HepG2 (cell line): Measurements from ENCODE around the gene ELP1. TPM values are rescaled to one million over a fixed set of nuclear protein-coding genes. Genes with fewer than 3 reads are reported as not detected.

Source experiments
- ARID5B ChIP-seq: IDR thresholded peaks from 2 replicates; pipeline ENCODE4 v1.4.0; 2020; ENCODE audit warnings: mild to moderate bottlenecking, missing genetic modification reagents
- HMGXB4 ChIP-seq, 2 experiments: sonication (generic) in 1 of 2; formaldehyde crosslinking in 1 of 2; IDR thresholded peaks; 2 replicates each; pipeline versions ENCODE4 v1.4.0 to v1.6.1; 2018 to 2020; ENCODE audit warnings: missing genetic modification reagents in 2 of 2, borderline replicate concordance in 1 of 2, low read depth in 1 of 2, mild to moderate bottlenecking in 1 of 2, missing biosample characterization in 1 of 2
- MTA3 ChIP-seq: sonication (generic); formaldehyde crosslinking; IDR thresholded peaks from 2 replicates; pipeline ENCODE4 v1.4.0; 2020; ENCODE audit warnings: missing genetic modification reagents
- SIX1 ChIP-seq: sonication (generic); formaldehyde crosslinking; IDR thresholded peaks from 2 replicates; pipeline ENCODE4 v1.4.0; 2020; ENCODE audit warnings: missing genetic modification reagents, borderline replicate concordance
- SOX6 ChIP-seq, 2 experiments: fragments of 450-650 bp in 1 of 2; sonication (generic) in 1 of 2; formaldehyde crosslinking in 1 of 2; IDR thresholded peaks; 2 replicates each; pipeline versions ENCODE4 v1.4.0 to v1.6.1; 2017 to 2020; ENCODE audit warnings: antibody characterized with exemption in 1 of 2, mild to moderate bottlenecking in 1 of 2, missing genetic modification reagents in 1 of 2
- THAP11 ChIP-seq: IDR thresholded peaks from 2 replicates; pipeline ENCODE4 v1.6.1; 2016; ENCODE audit warnings: missing biosample characterization, missing genetic modification reagents
- ZNF317 ChIP-seq: sonication (generic); formaldehyde crosslinking; IDR thresholded peaks from 2 replicates; pipeline ENCODE4 v1.5.0; 2020; ENCODE audit warnings: mild to moderate bottlenecking, missing genetic modification reagents
- ZNF724P ChIP-seq: sonication (generic); formaldehyde crosslinking; IDR thresholded peaks from 2 replicates; pipeline ENCODE4 v1.8.0; 2022; ENCODE audit warnings: missing genetic modification reagents, borderline replicate concordance
- ZNF782 ChIP-seq: sonication (generic); formaldehyde crosslinking; IDR thresholded peaks from 2 replicates; pipeline ENCODE4 v1.4.0; 2020; ENCODE audit warnings: missing genetic modification reagents, mild to moderate bottlenecking, borderline replicate concordance
- ZNF883 ChIP-seq: sonication (generic); formaldehyde crosslinking; IDR thresholded peaks from 2 replicates; pipeline ENCODE4 v1.5.1; 2020; ENCODE audit warnings: mild to moderate bottlenecking, missing genetic modification reagents; ENCODE audit errors: not compliant biosample characterization
- polyA plus RNA-seq, 8 experiments: library from polyadenylated mRNA; depleted of rRNA in 3 of 8; stranded (reverse) in 7 of 8; unstranded in 1 of 8; fragments of >200 nt; fragmentation: Illumina TruSeq in 4 of 8; extraction: Trizol in 4 of 8; gene quantifications; 2 replicates each; pipeline versions ENCODE4 v1.2.1 to v1.2.3, GENCODE V29; 2011 to 2016; ENCODE audit warnings: low read depth in 4 of 8, missing spikeins in 1 of 8, mixed read lengths in 1 of 8; ENCODE audit not compliant: insufficient read depth in 1 of 8
- total RNA-seq, 5 experiments: library from RNA; depleted of rRNA; stranded (reverse); fragments of >200 nt; fragmentation: Illumina TruSeq; extraction: Trizol; gene quantifications; 2 replicates each; pipeline ENCODE4 v1.2.3, GENCODE V29; 2016; ENCODE audit warnings: low read depth in 1 of 5
- TF ChIP-seq, protein P1 (sequence below): sonication (generic); formaldehyde crosslinking; IDR thresholded peaks from 2 replicates; pipeline ENCODE4 v1.8.0; 2022; ENCODE audit warnings: mild to moderate bottlenecking, missing genetic modification reagents, borderline replicate concordance
- TF ChIP-seq, protein P2 (sequence below): IDR thresholded peaks from 2 replicates; pipeline ENCODE4 v1.6.1; 2016
- TF ChIP-seq, protein P3 (sequence below): sonication (generic); formaldehyde crosslinking; IDR thresholded peaks from 2 replicates; pipeline ENCODE4 v1.4.0; 2020; ENCODE audit warnings: missing genetic modification reagents

Gene ELP1
- total and polyA plus RNA-seq, 2 of the 13 experiments (the other 11 are each of a cell fraction or from before 2014, with no cell fraction given), result 157 to 275 TPM

DNA sequence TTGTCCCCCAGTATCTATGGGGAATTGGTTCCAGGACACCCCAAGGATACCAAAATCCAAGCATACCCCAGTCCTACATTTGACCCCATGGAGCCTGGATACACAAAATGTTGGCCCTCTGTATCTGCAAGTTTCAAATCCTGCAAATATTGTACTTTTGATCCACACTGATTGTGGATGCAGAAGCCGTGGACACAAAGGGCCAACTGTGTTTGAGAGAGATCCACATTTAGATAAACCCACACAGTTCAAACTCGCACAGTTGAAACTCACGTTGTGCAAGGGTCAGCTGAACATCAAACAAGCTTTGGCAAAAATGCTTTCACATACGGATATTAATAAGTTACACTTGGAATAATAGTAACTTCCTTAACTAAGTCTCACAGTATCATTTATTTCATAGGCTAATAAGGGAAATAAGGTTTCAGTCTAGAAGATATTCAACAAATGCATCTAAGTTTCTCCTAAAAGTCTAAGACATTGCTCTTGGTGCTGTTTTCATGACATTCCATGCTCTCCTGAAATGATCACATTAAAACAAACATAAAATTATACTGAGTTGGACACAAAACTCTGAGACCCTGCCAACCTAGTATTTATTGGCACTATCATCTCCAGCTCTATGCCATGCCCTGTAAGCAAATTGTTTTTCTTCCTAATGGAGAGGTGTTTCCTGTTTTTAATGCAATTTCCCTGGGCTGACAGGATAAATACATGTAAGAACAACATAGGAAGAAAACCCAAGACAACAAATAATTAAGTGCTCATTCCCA, 39.5 kb downstream of the ELP1 start (continued):
- TF ChIP-seq HMGXB4 (CRISPR knock-in tag; IDR thresholded peaks at IDR 0.05; ENCODE audit: borderline replicate concordance in 1 of 2, low read depth in 1 of 2) (peak; percentile 44 to 47; a peak in 2 of 4 replicates), THAP11 (CRISPR knock-in tag) (peak; percentile 68), SOX6 (IDR thresholded peaks at IDR 0.05) (no peak), SOX6 (CRISPR knock-in tag; IDR thresholded peaks at IDR 0.05) (peak; percentile 95), ZNF724P (no peak), ZNF782 (CRISPR knock-in tag) (no peak), MTA3 (no peak), ZNF317 (CRISPR knock-in tag) (peak; percentile 78), ARID5B (peak; percentile 98), ZNF883 (CRISPR knock-in tag) (no peak), SIX1 (CRISPR knock-in tag) (peak; percentile 75; the same call in 1 of the 2 replicates)
- TF ChIP-seq, protein P1, sequence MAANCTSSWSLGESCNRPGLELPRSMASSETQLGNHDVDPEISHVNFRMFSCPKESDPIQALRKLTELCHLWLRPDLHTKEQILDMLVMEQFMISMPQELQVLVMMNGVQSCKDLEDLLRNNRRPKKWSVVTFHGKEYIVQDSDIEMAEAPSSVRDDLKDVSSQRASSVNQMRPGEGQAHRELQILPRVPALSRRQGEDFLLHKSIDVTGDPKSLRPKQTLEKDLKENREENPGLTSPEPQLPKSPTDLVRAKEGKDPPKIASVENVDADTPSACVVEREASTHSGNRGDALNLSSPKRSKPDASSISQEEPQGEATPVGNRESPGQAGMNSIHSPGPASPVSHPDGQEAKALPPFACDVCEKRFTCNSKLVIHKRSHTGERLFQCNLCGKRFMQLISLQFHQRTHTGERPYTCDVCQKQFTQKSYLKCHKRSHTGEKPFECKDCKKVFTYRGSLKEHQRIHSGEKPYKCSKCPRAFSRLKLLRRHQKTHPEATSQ (CRISPR knock-in tag), result no peak
- TF ChIP-seq, protein P2, sequence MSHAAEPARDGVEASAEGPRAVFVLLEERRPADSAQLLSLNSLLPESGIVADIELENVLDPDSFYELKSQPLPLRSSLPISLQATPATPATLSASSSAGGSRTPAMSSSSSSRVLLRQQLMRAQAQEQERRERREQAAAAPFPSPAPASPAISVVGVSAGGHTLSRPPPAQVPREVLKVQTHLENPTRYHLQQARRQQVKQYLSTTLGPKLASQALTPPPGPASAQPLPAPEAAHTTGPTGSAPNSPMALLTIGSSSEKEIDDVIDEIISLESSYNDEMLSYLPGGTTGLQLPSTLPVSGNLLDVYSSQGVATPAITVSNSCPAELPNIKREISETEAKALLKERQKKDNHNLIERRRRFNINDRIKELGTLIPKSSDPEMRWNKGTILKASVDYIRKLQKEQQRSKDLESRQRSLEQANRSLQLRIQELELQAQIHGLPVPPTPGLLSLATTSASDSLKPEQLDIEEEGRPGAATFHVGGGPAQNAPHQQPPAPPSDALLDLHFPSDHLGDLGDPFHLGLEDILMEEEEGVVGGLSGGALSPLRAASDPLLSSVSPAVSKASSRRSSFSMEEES, result peak; percentile 66; the same call in 1 of the 2 replicates
- TF ChIP-seq, protein P3, sequence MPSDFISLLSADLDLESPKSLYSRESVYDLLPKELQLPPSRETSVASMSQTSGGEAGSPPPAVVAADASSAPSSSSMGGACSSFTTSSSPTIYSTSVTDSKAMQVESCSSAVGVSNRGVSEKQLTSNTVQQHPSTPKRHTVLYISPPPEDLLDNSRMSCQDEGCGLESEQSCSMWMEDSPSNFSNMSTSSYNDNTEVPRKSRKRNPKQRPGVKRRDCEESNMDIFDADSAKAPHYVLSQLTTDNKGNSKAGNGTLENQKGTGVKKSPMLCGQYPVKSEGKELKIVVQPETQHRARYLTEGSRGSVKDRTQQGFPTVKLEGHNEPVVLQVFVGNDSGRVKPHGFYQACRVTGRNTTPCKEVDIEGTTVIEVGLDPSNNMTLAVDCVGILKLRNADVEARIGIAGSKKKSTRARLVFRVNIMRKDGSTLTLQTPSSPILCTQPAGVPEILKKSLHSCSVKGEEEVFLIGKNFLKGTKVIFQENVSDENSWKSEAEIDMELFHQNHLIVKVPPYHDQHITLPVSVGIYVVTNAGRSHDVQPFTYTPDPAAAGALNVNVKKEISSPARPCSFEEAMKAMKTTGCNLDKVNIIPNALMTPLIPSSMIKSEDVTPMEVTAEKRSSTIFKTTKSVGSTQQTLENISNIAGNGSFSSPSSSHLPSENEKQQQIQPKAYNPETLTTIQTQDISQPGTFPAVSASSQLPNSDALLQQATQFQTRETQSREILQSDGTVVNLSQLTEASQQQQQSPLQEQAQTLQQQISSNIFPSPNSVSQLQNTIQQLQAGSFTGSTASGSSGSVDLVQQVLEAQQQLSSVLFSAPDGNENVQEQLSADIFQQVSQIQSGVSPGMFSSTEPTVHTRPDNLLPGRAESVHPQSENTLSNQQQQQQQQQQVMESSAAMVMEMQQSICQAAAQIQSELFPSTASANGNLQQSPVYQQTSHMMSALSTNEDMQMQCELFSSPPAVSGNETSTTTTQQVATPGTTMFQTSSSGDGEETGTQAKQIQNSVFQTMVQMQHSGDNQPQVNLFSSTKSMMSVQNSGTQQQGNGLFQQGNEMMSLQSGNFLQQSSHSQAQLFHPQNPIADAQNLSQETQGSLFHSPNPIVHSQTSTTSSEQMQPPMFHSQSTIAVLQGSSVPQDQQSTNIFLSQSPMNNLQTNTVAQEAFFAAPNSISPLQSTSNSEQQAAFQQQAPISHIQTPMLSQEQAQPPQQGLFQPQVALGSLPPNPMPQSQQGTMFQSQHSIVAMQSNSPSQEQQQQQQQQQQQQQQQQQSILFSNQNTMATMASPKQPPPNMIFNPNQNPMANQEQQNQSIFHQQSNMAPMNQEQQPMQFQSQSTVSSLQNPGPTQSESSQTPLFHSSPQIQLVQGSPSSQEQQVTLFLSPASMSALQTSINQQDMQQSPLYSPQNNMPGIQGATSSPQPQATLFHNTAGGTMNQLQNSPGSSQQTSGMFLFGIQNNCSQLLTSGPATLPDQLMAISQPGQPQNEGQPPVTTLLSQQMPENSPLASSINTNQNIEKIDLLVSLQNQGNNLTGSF (CRISPR knock-in tag), result no peak
